ENCODE data around the gene RAP1GAP.

DNA sequence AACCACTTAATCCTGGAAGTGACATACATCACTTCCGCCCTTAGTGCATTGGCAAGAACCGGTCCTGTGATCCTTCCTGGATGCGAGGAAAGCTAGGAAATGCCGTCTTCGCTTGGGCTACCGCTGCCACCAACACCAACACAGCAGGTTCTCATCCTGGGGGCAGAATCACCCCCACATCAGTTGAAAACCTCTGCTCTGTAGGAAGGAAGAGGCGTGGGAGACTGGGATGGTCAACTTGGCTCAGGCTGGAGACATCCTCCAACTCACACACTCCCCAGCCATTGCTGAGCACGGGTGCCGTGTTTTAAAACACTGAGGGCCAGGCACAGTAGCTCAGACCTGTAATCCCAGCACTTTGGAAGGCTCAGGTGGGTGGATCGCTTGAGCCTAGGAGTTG is 85.1 kb downstream of the RAP1GAP start:
- TF ChIP-seq, protein P1, sequence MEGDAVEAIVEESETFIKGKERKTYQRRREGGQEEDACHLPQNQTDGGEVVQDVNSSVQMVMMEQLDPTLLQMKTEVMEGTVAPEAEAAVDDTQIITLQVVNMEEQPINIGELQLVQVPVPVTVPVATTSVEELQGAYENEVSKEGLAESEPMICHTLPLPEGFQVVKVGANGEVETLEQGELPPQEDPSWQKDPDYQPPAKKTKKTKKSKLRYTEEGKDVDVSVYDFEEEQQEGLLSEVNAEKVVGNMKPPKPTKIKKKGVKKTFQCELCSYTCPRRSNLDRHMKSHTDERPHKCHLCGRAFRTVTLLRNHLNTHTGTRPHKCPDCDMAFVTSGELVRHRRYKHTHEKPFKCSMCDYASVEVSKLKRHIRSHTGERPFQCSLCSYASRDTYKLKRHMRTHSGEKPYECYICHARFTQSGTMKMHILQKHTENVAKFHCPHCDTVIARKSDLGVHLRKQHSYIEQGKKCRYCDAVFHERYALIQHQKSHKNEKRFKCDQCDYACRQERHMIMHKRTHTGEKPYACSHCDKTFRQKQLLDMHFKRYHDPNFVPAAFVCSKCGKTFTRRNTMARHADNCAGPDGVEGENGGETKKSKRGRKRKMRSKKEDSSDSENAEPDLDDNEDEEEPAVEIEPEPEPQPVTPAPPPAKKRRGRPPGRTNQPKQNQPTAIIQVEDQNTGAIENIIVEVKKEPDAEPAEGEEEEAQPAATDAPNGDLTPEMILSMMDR (IDR thresholded peaks at IDR 0.05; ENCODE audit: low read length), result no peak
- TF ChIP-seq EZH2 (optimal IDR thresholded peaks at IDR 0.05; ENCODE audit: low read depth, low read length), result no peak

Measured in MM.1S (cell line).